Measurements from ENCODE around the gene GPR108. TPM values are rescaled to one million over a fixed set of nuclear protein-coding genes. Genes with fewer than 3 reads are reported as not detected.

Gene GPR108
- total and polyA plus RNA-seq, 12 donors, result 61.8 to 193 (median 123) TPM

- Histone ChIP-seq H3K36me3 (replicated peaks in 1 of 2) (peaks cover 0 to 33% of the 10 kb centered on the region in 2 donors), H3K9me3 (replicated peaks in 1 of 3) (no peaks in the 10 kb centered on the region), H3K4me1 (replicated peaks in 1 of 2) (peaks cover 11 to 13% of the 10 kb centered on the region in 2 donors), H3K27me3 (no peaks in the 10 kb centered on the region), H3K4me3 (no peak overlapping the region), H3K27ac (no peak overlapping the region)
- WGBS, 4 donors, result 67 to 80% (median 73%) methylated on average over 6 of the region's 6 CpGs
- intact Hi-C loops (cut with DNase I), result no loop called here
- TF ChIP-seq CTCF (IDR thresholded peaks at IDR 0.05), result no peak
- no peak for TF ChIP-seq POLR2A (IDR thresholded peaks at IDR 0.05)
- no peak for DNase-seq
Observed at GRCh38 chr19:6716610-6716970, 20.8 kb downstream of the GPR108 start.

GRCh38 chr19:6714749-6715555 lies 22.4 kb downstream of the GPR108 start:
- no peaks in the 10 kb centered on the region for H3K9me3 ChIP-seq (replicated peaks in 1 of 3)
- H3K27me3 ChIP-seq, result no peaks in the 10 kb centered on the region
- no peak for DNase-seq
- H3K4me1 ChIP-seq (replicated peaks in 1 of 2), result peaks cover 0 to 4% of the 10 kb centered on the region in 2 donors
- no peak overlapping the region for H3K4me3 ChIP-seq
- peaks cover 0 to 44% of the 10 kb centered on the region in 2 donors for H3K36me3 ChIP-seq (replicated peaks in 1 of 2)
- H3K27ac ChIP-seq, result no peak overlapping the region
- intact Hi-C loops (cut with DNase I), result no loop called here
- 77 to 91% (median 88%) methylated on average over 11 of the region's 11 CpGs for WGBS, 4 donors
- TF ChIP-seq CTCF (IDR thresholded peaks at IDR 0.05) (no peak), POLR2A (IDR thresholded peaks at IDR 0.05) (no peak)

- no peak for DNase-seq
- H3K4me3 ChIP-seq, result no peak overlapping the region
- TF ChIP-seq POLR2A (IDR thresholded peaks at IDR 0.05), result no peak
- TF ChIP-seq CTCF (IDR thresholded peaks at IDR 0.05), result no peak
- 68 to 77% (median 73%) methylated on average over 18 to 24 of the region's 24 CpGs for WGBS, 4 donors
- no peaks in the 10 kb centered on the region for H3K27me3 ChIP-seq
- H3K4me1 ChIP-seq (replicated peaks in 1 of 2), result no peaks in the 10 kb centered on the region
- no peaks in the 10 kb centered on the region for H3K9me3 ChIP-seq (replicated peaks in 1 of 3)
- H3K36me3 ChIP-seq (replicated peaks in 1 of 2), result peaks cover 0 to 44% of the 10 kb centered on the region in 2 donors
- intact Hi-C loops (cut with DNase I), result no loop called here
- no peak overlapping the region for H3K27ac ChIP-seq
Observed at GRCh38 chr19:6713773-6714692, 23.3 kb downstream of the GPR108 start.

Data from adrenal gland (tissue), 12 donors.